Muscle layer of colon (tissue), 2 donors: ENCODE measurements around the gene TMEM154.
"Not testable (repeated sequence)": the region's sequence is repeated elsewhere in the genome, so short reads cannot be mapped to it uniquely, and the experiment has no call there.

Experiments
- H3K27ac ChIP-seq: one replicate; pipeline ENCODE4 v1.7.0; 2013; ENCODE audit warnings: low read depth, mild to moderate bottlenecking, low read length, moderate library complexity
- H3K27me3 ChIP-seq, 2 donors: one replicate each; pipeline ENCODE4 v1.7.0; 2013; ENCODE audit warnings: low read length in 2 of 2, mild to moderate bottlenecking in 2 of 2; ENCODE audit not compliant: insufficient read depth in 2 of 2, control insufficient read depth in 1 of 2
- H3K36me3 ChIP-seq: one replicate; pipeline ENCODE4 v1.7.0; 2013; ENCODE audit warnings: mild to moderate bottlenecking, low read length; ENCODE audit not compliant: insufficient read depth
- H3K4me1 ChIP-seq: one replicate; pipeline ENCODE4 v1.7.0; 2013; ENCODE audit warnings: mild to moderate bottlenecking, low read length; ENCODE audit not compliant: insufficient read depth
- H3K4me3 ChIP-seq, 2 donors: one replicate each; pipeline ENCODE4 v1.7.0; 2013; ENCODE audit warnings: low read length in 2 of 2, low read depth in 1 of 2, mild to moderate bottlenecking in 1 of 2, moderate library complexity in 1 of 2
- H3K9ac ChIP-seq: one replicate; pipeline ENCODE4 v1.7.0; 2013; ENCODE audit warnings: low read length
- H3K9me3 ChIP-seq: one replicate; pipeline ENCODE4 v1.7.0; 2013; ENCODE audit warnings: mild to moderate bottlenecking, low read length
- donor health status: abdominal sarcoma.
- donor health status: Adenocarcinoma of cecum.

TMEM154 gene

DNA sequence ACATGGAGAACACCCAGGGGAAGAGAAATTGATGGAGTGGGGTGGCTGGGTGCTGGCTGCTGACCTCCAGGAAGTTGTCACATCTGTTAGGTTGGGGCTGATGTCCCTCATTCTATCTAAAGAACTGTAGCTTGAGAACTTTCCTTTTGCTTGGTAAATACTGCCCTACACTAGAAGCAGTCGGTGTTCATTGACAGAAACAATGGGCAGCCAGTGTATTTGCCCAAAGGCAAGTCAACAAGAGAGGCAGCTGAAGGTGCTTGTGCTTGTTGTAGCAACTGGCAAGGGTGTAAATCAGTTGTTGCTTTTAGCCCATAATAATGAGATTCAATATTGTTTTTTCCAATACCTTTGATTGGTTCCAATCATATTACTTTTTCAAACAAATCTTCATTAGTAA lies 956 bp downstream of the TMEM154 start:
- Histone ChIP-seq H3K4me1 (no peaks in the 10 kb centered on the region), H3K9me3 (no peaks in the 10 kb centered on the region), H3K27me3 (no peaks in the 10 kb centered on the region), H3K4me3 (peak overlapping the region in 1 of 2 donors; percentile 47), H3K27ac (no peak overlapping the region), H3K9ac (no peak overlapping the region), H3K36me3 (no peaks in the 10 kb centered on the region)

DNA sequence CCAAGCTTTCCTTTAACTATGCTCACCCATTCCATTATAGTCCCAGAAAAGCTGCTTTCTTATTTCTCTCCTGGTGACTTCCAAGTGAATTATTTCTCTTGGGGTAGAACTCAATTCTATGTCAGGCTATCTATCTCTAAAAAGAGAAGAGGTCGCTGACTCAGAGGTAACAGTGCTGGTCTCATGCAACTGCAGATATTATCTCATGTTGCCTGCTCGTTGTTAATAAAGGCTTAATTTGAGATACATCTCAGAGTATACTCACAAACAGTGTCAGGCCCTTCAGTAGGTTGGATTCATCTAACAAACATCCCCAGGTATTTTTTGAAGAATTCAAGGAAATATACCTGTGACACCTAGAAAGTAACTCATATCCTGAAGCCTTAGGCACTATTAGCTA lies 2.7 kb downstream of the TMEM154 start:
- H3K27ac ChIP-seq = no peak overlapping the region
- no peak overlapping the region for H3K9ac ChIP-seq
- H3K4me1 ChIP-seq = no peaks in the 10 kb centered on the region
- H3K27me3 ChIP-seq = no peaks in the 10 kb centered on the region
- no peaks in the 10 kb centered on the region for H3K36me3 ChIP-seq
- no peaks in the 10 kb centered on the region for H3K9me3 ChIP-seq
- H3K4me3 ChIP-seq = no peak overlapping the region

DNA sequence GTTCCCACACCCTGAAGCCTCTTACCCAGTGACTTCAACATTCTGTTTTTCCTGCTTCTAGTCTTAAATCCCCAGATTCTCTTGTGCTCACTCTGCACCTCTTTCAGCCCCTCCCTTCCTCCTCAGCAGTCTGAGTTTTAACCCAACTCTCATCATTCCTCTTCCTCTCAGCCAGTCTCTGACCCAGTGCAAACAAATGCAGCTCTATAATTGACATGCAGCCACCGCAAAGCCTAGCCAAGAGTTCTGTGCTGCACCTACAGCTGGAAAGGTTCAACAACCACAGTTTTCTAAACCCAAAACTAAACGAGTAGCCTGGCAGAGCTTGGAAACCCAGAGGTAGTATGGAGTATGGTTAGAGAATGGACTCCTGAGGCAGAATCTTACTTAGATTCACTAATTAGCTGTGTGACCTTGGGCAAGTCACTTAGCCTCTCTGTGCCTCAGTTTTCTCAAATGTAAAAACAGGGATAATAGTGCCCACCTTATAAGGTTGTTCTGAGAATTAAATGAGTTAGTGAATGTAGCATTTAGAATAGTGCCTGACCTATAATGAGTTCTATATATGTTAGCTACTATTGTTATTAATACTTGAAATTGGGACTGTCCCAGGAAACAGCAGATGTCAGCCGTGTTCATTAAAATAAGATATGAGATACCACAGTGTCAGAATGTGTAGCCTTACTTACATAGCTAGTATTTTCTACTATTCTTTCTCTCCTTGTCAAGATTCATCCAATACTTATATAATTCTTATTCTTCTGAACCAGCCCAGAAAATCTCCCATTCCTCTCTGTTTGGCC lies 3.5 kb downstream of the TMEM154 start:
- H3K9ac ChIP-seq = no peak overlapping the region
- no peaks in the 10 kb centered on the region for H3K36me3 ChIP-seq
- no peaks in the 10 kb centered on the region for H3K27me3 ChIP-seq
- H3K9me3 ChIP-seq = no peaks in the 10 kb centered on the region
- H3K4me3 ChIP-seq = no peak overlapping the region
- no peak overlapping the region for H3K27ac ChIP-seq
- H3K4me1 ChIP-seq = no peaks in the 10 kb centered on the region

DNA sequence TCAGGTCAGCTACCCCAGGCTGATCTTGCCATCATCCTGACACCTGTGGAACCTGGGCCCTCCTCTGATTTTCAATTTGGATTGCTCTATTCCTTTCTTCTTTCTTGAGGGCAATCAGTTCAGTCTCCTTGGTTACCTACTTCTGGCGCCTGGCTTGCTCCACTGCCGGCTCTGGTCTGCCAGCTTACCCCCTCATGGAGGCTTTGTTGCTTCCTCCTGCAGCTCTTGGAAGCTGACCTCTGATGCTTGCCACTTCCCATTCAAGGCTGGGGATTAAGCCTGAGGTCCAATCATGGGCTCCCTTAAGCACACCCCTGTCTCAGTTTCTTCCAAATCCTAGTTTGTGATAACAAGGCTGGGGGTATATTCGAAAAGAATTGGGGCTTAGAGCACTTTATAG lies 5.4 kb downstream of the TMEM154 start:
- H3K9me3 ChIP-seq = no peaks in the 10 kb centered on the region
- no peaks in the 10 kb centered on the region for H3K36me3 ChIP-seq
- no peak overlapping the region for H3K9ac ChIP-seq
- H3K27ac ChIP-seq = no peak overlapping the region
- H3K27me3 ChIP-seq = no peaks in the 10 kb centered on the region
- no peaks in the 10 kb centered on the region for H3K4me1 ChIP-seq
- H3K4me3 ChIP-seq = no peak overlapping the region

DNA sequence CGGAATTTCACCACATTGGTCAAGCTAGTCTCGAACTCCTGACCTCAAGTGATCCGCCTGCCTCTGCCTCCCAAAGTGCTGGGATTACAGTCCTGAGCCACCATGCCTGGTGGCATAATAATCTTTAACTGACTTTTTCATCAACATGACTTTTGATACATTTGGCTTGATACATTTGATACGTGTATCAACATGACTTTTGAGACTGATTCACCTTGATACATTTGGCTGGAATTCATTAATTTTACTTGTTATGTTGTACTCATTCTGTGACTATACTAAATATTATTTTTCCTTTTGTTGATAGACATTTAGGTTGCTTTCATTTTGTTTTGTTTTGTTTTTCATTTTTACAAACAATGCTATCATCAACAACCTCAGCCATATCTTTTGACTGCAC lies 6.3 kb downstream of the TMEM154 start:
- Histone ChIP-seq H3K9me3 (no peaks in the 10 kb centered on the region), H3K27me3 (no peaks in the 10 kb centered on the region), H3K9ac (no peak overlapping the region), H3K4me1 (no peaks in the 10 kb centered on the region), H3K27ac (no peak overlapping the region), H3K36me3 (no peaks in the 10 kb centered on the region), H3K4me3 (no peak overlapping the region)

DNA sequence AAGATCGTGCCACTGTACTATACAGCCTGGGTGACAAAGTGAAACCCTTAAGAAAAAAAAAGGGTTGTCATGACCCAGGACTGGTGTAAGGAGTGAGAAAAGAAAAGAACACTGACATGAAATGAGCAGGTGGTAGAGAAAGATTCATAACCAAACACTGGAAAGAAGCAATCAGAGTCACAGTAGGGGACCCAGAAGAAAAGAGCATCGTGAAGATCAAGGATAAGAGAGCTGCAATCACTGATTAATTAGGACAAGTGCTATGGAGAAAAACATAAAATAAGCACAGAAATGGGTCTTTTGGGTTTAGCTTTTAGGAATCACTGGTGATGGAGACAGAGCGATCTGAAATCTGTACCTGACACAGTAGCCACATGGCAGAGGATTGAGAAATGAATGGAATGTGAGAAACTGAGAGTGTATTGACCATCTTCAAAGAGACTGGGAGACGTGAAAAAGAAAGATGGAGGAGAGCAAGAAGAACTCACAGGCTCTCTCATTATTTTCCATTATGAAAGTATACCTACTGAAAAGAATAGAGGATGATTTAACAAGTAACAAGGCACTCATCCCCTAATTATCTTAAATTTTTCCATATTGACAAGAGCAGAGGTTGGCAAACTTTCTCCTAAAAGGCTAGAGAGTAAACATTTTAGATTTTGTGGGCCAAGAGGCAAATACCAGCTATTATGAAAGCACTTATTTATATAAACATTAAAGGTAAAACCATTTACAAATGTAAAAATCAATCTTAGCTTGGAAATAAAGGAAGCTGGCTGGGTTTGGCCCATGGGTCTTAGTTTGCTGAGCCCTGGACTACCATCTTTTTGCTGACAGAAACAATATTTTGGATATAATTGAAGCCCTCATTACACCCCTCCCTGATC lies 7.3 kb downstream of the TMEM154 start:
- Histone ChIP-seq H3K9ac (no peak overlapping the region), H3K4me1 (no peaks in the 10 kb centered on the region), H3K4me3 (no peak overlapping the region), H3K27me3 (no peaks in the 10 kb centered on the region), H3K36me3 (no peaks in the 10 kb centered on the region), H3K27ac (no peak overlapping the region), H3K9me3 (no peaks in the 10 kb centered on the region)

DNA sequence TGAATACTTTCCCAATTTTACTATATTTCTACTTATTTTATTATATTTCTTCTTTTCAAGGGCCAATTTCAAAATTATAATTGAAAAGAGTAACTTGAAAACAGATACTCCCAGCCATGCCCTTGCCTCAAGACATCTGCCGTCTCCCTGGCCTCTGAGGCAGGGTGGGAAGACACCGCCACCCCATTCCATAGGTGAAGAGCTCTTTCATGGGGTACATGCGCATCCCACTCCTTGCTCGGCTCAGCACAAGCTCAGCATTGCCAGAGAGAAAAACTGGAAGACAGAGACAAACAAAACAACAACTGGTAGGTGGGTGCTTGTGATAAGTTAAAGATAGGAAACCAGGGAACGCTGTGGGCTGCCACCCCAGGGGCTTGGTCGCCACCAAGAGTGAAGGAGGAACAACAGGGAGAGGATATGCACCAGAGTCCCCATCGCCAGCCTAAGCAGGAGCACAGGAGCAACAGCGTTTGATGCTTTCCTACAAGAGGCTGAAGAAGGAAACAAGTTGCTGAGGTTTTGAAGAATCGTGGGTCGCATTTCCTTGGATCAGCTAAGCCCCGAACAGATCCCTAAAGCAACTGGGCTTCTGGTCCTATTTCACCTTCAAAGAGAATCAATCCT lies 11.3 kb downstream of the TMEM154 start:
- Histone ChIP-seq H3K4me1 (no peaks in the 10 kb centered on the region), H3K4me3 (no peak overlapping the region), H3K36me3 (no peaks in the 10 kb centered on the region), H3K9ac (no peak overlapping the region), H3K9me3 (no peaks in the 10 kb centered on the region), H3K27ac (no peak overlapping the region), H3K27me3 (no peaks in the 10 kb centered on the region)

DNA sequence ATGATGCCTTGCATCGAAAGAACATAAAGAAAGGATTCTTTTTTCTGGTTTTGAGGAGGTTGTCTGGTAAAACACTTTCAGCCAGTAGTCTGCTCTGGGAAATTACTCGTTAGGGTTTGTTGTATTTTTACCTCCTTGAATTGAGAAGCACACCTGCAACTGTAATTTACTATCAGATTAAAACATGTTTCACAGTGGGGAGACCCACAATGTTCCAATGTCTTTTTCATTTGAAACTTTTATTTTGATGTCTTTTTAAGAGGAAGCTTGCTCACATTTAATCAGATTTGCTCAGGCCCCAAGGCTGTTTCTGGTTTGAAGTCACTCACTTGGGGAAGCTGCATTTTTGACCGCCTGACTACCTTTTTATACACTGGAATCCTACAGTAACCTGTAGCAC lies 12.0 kb downstream of the TMEM154 start:
- H3K36me3 ChIP-seq = no peaks in the 10 kb centered on the region

DNA sequence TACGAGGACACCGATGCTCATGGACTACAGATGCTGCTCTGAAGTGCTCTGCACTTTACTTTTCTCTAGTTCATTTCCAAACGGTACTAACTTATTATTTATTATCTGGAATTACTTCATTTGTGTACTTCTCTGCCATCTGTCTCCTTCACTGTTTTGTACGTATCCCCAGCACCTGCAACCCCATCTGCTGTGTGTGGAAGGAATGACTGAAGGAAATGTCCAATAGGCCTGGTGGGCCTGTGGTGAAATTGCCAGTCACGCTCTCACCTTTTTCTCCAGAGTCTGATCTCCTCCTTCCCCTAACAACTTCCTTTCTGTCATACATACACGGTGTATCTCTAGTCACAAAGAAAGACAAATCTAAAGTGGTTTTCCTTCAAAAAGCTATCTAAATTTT lies 12.9 kb downstream of the TMEM154 start:
- H3K27ac ChIP-seq = no peak overlapping the region
- no peaks in the 10 kb centered on the region for H3K9me3 ChIP-seq
- no peak overlapping the region for H3K9ac ChIP-seq
- no peaks in the 10 kb centered on the region for H3K36me3 ChIP-seq
- no peaks in the 10 kb centered on the region for H3K4me1 ChIP-seq
- no peaks in the 10 kb centered on the region for H3K27me3 ChIP-seq
- H3K4me3 ChIP-seq = no peak overlapping the region

More for the DNA sequence above, 12.0 kb downstream of the TMEM154 start:
- Histone ChIP-seq H3K9me3 (no peaks in the 10 kb centered on the region), H3K27ac (no peak overlapping the region), H3K27me3 (no peaks in the 10 kb centered on the region), H3K9ac (no peak overlapping the region), H3K4me1 (no peaks in the 10 kb centered on the region), H3K4me3 (no peak overlapping the region)

DNA sequence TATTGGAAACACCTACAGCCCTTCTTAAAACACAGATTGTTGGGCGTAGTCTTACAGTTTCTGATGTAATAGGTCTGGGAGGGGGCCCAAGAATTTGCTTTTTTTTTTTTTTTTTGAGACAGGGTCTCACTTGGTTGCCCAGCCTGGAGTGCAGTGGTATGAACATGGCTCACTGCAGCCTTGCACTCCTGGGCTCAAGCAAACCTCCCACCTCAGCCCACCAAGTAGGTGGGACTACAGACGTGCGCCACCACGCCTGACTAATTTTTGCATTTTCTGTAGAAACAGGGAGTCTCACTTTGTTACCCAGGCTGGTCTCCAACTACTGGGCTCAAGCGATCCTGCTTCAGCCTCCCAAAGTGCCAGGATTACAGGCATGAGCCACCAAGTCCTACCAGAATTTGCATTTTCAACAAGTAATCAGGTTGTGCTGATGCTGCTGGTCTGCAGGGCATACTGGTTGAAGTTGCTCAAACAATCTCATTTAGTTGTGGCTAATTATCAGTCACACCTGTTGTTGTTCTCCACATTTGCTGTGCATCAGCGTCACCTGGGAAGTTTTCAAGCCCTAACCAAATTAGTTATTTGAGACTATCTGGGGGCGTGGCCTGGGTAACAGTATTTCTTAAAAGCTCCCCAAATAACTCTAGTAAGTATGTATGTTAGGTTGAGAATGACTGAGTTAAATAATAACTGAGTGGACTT lies 14.0 kb downstream of the TMEM154 start:
- Histone ChIP-seq H3K27me3 (no peaks in the 10 kb centered on the region), H3K4me1 (no peaks in the 10 kb centered on the region), H3K36me3 (no peaks in the 10 kb centered on the region), H3K4me3 (no peak overlapping the region), H3K9ac (no peak overlapping the region), H3K9me3 (no peaks in the 10 kb centered on the region), H3K27ac (no peak overlapping the region)

DNA sequence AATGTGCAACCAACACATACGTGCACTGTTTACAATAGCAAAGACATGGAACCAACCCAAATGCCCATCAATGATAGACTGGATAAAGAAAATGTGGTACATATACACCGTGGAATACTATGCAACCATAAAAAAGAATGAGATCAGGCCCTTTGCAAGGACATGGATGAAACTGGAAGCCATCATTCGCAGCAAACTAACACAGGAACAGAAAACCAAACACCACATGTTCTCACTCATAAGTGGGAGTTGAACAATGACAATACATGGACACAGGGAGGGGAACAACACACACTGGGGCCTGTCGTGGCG lies 15.8 kb downstream of the TMEM154 start:
- H3K36me3 ChIP-seq, H3K27ac ChIP-seq, H3K4me3 ChIP-seq, H3K27me3 ChIP-seq, H3K4me1 ChIP-seq, H3K9ac ChIP-seq, H3K9me3 ChIP-seq: not testable (repeated sequence)
